HG03045 (cell line): Measurements from ENCODE around the gene SORCS1.
"Not testable (repeated sequence)": the region's sequence is repeated elsewhere in the genome, so short reads cannot be mapped to it uniquely, and the experiment has no call there.

Experiments
- ATAC-seq: cut with Tn5 transposase; IDR thresholded peaks from one replicate; pipeline ENCODE4 v1.9.1; 2021; ENCODE audit warnings: mild to moderate bottlenecking, moderate library complexity; ENCODE audit not compliant: unreplicated experiment

SORCS1 gene

DNA sequence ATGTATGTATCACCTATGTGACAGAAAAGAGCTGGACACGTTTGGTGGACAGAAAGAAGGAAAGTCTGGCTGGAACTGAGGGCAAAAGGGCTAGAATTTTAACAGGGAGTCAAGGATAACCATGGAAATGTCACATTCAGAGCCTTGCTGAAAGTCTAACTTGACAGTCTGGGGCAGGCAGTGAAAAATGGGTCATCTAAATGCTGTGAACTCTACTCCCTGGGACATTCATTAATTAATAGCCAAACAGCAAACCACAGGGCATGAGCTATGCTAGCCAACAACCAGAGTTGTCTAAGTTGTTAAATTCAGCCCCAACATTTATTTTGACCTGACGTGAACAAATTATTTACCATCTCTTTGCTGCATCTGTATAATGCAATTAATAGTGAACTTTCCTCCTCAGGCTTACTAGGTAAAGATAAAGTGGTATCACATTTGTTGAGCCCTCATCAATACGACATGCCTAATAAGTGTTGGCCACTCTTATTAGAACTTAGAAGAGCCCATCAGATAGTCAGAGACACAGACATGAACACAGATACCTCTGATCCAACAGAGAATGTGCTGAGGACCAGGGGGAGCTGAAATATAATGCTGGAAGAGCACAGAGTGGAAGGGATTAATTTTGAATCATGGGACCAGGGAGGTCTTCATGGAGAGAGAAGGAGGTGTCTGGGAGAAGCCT lies 109.9 kb downstream of the SORCS1 start:
- ATAC-seq: no peak

DNA sequence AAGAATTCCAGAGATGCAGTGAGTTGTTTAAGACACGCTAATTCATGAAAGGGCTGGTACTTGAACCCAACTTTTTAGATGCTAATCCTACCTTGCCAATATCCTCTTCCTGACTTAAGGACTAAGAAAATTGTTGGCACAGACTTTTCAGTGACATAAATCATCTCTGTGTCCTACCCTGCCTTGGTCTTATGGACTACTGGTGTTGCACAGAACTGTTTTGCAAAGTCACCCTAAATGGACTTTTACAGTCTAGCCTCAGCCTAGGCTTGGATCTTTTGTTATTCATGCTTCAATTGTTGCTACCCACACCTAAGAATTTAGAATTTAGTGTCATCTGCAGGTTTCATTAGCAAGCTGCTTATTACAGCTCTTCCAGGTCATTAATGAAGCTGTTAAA lies 112.7 kb downstream of the SORCS1 start:
- ATAC-seq: no peak

DNA sequence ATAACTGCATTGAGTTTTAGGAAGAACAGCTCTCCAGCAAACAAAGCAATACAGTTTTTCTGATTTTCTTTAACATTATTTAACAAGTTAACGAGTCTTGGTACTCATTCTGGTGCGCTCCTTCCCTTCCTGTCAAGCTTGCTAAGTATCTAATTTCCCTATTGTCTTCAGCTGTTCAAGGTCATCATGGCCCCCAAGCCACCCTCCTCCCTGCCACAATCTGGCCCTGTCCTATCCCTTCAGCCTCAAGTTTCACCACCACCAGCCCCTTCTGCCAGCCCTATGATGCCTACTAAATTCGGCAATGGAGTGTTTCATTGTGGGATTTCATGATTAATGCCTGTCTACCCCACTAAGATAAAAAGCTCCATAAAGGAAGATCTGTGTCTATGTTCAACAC lies 121.0 kb downstream of the SORCS1 start:
- no peak for ATAC-seq

DNA sequence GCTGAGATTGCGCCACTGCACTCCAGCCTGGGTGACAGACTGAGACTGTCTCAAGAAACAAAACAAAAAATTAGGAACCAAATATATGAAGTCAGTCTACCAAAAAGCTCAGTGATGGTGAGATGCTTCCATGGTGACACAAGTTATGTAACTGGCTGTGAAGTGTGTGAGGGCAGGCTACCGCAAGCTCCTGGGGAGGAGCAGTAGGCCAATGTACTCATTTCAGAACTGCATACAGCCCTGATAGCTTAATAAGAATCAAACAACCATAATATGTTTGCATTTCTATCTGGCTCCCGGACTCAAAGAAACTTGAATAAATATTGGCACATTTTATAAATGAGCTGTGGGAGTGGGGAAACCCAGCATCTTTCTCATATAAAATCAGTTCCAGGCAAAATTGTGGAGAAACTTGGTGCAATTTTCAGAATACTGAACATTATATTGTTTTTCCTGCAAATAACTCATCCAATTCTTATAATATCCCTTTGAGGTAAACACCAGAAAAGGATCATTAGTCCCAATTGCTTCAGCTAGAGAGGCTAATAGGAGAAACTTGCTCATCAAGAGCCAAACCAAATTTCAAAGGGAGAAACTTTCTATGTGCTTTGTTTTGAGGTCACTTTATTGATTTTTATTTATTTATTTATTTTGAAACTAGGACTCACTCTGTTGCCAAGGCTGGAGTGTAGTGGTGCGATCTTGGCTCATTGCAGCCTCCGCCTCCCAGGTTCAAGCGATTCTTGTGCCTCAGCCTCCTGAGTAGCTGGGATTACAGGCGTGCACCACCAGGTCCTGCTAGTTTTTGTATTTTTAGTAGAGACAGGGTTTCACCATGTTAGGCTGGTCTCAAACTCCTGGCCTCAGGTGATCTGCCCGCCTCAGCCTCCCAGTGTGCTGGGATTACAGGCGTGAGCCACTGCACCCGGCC lies 127.0 kb downstream of the SORCS1 start:
- no peak for ATAC-seq

GRCh38 chr10:107033799-107034422 lies 130.6 kb downstream of the SORCS1 start:
- ATAC-seq: no peak

GRCh38 chr10:107032700-107033401 lies 131.7 kb downstream of the SORCS1 start:
- ATAC-seq: no peak

- ATAC-seq: no peak
These were observed 132.4 kb downstream of the SORCS1 start for GRCh38 chr10:107031931-107032699.

- no peak for ATAC-seq
These were observed 136.3 kb downstream of the SORCS1 start for GRCh38 chr10:107028236-107028635.

DNA sequence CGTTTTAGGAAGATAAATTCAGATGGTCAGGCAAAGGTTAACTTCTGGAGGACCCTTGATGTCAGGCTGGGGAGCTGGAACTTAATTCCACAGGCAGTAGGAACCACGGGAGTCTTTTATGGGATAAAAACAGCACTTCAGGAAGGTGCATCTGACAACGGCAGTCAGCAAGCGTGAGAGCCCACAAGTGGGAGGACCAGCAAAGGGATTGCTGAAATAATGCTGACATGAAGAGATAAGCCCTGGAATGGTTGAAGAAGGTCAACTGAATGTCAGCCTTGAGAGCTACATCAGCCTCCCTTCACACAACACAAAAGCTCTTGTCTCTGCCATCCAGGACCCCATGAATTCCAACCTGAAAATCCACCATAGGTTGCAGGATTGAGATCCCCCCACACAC lies 138.8 kb downstream of the SORCS1 start:
- no peak for ATAC-seq

- not testable (repeated sequence) for ATAC-seq
These were observed 140.5 kb downstream of the SORCS1 start for GRCh38 chr10:107024033-107024432.

DNA sequence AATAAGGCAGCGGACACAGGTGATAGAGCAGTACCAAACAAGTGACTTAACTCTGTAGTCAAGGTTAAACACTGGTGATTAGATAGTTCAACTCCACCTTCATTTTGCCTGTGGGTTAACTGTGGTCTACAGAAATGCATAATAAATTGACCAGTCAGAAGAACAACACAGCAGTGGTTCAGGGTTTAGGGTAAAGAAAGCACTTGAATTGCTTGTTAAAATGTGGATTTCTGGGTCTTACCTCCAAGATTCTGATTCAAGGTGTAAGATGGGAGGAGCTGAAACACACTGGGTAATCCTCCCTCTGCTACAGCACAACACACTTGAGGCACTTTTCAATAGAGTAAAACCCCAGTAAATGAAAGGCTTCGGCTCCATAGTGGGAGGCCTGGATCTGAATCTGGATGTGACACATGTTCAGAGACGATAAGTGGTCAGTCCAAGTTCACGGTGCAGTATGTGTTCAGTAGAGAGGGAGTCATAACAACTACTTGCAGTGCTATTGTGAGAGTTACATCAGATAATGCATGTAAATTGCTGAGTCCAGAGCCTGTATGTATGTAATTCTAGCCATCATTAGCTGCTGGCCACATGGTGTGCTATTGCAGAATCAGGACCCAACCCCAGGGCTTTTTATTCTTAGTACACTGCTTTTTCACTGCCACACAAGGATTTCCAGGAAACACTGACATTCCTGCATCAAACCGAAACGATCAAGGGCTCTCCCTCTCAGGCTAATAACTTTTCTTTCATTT lies 141.7 kb downstream of the SORCS1 start:
- ATAC-seq: no peak

DNA sequence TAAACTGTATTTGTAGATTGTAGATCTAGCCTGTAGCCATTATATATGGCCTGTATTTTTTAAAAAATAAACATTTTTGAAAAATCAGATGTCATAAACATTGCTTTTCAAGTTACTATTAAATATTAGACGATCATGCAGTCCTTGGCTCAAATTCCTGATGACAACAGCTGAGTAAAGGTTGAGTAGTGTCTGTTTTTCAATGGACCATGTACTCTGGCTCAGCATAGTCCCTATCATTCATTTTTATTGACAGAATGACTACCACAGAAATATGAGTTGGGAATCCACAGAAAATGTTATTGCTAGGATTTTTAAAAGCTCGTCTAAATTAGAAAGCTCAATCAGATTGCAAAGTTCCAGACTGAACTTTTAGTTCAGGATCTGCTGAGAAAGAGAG lies 145.4 kb downstream of the SORCS1 start:
- ATAC-seq: no peak

GRCh38 chr10:107013258-107014006 lies 151.1 kb downstream of the SORCS1 start:
- ATAC-seq: no peak

DNA sequence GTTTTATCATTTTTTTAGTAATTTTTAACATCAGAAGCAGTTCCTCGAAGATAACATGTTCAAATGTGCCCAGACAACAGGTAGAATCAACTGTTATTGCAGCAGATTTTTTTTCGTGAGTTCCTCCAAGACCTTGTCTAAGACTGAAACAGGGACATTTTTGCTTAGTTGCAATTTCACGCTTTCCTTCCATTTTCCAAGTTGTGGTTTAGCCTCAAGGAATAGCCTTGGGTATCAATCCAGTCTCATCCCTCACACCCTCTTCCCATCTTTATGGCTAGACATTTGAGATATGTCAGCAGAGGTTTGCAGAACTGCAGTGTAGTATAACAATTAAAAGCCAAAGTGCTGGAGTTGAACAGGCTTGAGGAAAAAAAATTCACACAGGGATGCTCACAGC lies 152.5 kb downstream of the SORCS1 start:
- ATAC-seq: no peak

- ATAC-seq: no peak
These were observed 153.4 kb downstream of the SORCS1 start for GRCh38 chr10:107011105-107011504.

DNA sequence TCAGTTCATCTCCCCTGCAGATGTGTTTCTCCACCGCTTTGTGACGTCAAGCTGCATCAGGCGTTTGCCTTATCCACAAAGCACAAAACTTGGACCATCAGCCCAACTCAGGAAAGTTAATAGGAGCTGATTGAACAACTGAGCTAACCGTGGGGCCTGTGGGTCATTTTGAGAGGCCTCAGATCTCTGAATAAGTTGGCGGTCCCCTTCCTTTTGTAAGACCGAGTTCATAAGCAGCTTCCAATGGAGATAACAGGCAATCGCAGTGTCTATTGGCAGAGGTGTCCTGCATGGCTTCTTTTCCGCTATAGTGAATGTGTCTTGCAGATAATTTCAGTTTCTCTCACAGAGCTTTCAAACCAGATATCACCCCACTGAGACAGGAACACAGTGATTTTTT lies 154.0 kb downstream of the SORCS1 start:
- ATAC-seq: no peak

DNA sequence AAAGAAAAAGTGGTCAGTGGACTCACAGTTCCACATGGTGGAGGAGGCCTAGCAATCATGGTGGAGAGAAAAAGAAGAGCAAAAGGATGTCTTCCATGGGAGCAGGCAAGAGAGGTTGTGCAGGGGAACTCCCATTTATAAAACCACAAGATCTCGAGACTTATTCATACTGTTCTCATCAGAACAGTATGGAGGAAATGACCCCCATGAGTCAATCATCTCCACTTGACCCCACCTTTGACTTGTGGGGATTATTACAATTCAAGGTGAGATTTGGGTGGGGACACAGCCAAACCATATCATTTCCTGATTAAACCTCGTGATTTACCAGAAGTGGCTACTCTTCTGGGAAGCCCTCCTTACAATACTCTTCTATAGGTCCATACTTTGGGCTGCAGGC lies 160.1 kb downstream of the SORCS1 start:
- no peak for ATAC-seq

DNA sequence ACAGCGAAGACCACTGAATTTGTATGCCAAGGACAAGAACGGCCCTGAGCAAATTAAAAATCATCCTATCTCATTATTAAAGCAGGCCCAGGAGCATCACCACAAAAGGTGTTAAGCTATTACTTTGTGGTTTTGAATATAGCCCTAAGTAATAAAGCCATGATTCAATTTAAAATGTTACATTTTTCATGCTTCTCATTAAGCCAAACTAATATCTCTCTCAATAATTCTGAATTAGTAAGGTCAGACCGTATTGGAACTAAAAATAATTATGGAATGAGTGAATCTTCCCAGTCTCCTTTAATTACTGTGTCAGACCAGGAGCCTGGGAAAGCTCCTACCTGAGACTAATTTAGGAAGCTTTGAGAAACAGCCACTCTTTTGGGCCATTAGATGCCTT lies 162.4 kb downstream of the SORCS1 start:
- ATAC-seq: no peak

GRCh38 chr10:106999118-106999707 lies 165.3 kb downstream of the SORCS1 start:
- no peak for ATAC-seq
